ENCODE data around the gene ANKLE2.

DNA sequence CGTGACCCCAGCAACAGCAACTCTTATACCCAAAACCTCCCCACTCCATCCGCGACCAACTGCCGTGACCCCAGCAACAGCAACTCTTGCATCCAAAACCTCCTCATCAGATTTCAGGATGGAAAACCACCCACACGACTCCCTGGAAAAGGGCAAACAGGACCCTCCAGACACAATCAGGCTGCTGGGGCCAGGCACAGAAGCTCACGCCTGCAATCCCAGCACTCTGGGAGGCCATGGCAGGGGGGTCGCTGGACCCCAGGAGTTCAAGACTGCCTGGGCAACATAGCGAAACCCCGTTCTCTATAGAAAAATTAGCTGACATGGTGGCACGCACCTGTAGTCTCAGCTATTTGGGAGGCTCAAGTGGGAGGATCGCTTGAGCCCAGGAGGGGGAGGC is 31.3 kb downstream of the ANKLE2 start:
- TF ChIP-seq TAF1 (IDR thresholded peaks at IDR 0.05; ENCODE audit: borderline replicate concordance, insufficient read depth, low read length) (no peak), POLR2AphosphoS5 (IDR thresholded peaks at IDR 0.05; ENCODE audit: low read depth, low read length) (no peak; the same call in 1 of the 2 replicates), SIN3A (IDR thresholded peaks at IDR 0.05; ENCODE audit: borderline replicate concordance, insufficient read depth, low read length) (no peak), FOXP2 (optimal IDR thresholded peaks at IDR 0.05; ENCODE audit: borderline replicate concordance, extremely low read depth, extremely low read length, insufficient read depth) (no peak)
- TF ChIP-seq, protein P1, sequence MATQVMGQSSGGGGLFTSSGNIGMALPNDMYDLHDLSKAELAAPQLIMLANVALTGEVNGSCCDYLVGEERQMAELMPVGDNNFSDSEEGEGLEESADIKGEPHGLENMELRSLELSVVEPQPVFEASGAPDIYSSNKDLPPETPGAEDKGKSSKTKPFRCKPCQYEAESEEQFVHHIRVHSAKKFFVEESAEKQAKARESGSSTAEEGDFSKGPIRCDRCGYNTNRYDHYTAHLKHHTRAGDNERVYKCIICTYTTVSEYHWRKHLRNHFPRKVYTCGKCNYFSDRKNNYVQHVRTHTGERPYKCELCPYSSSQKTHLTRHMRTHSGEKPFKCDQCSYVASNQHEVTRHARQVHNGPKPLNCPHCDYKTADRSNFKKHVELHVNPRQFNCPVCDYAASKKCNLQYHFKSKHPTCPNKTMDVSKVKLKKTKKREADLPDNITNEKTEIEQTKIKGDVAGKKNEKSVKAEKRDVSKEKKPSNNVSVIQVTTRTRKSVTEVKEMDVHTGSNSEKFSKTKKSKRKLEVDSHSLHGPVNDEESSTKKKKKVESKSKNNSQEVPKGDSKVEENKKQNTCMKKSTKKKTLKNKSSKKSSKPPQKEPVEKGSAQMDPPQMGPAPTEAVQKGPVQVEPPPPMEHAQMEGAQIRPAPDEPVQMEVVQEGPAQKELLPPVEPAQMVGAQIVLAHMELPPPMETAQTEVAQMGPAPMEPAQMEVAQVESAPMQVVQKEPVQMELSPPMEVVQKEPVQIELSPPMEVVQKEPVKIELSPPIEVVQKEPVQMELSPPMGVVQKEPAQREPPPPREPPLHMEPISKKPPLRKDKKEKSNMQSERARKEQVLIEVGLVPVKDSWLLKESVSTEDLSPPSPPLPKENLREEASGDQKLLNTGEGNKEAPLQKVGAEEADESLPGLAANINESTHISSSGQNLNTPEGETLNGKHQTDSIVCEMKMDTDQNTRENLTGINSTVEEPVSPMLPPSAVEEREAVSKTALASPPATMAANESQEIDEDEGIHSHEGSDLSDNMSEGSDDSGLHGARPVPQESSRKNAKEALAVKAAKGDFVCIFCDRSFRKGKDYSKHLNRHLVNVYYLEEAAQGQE (IDR thresholded peaks at IDR 0.05; ENCODE audit: insufficient read depth in 1 of 2, low read depth in 2 of 2, low read length in 2 of 2): no peak

Measured in PFSK-1 (cell line).